GM10248 (cell line): ENCODE data around the gene PRKN.

Experiments used
- CTCF ChIA-PET: fragments of 300-600 bp; sonication (Branson Sonifier 250); formaldehyde crosslinking; extraction: SDS; loops from one replicate; lab custom pipeline; 2021; ENCODE audit warnings: antibody characterized with exemption; lab: Yijun Ruan, JAX
- POLR2A ChIA-PET: fragments of 350-650 bp; sonication (Branson Sonifier 250); formaldehyde crosslinking; extraction: SDS; loops from one replicate; lab custom pipeline; 2020; ENCODE audit warnings: antibody characterized with exemption; lab: Yijun Ruan, JAX
- DNase-seq: peaks from one replicate; pipeline ENCODE4 v3.0.0; 2012; ENCODE audit errors: extremely low spot score
- CTCF ChIP-seq: IDR thresholded peaks from 2 replicates; pipeline ENCODE4 v1.5.1; 2012; ENCODE audit warnings: mild to moderate bottlenecking, low read depth; ENCODE audit errors: extremely low read depth, missing control alignments, control extremely low read depth

Gene PRKN

GRCh38 chr6:162630069-162630468 is 97.5 kb downstream of the PRKN start:
- no peak for DNase-seq
- no peak for TF ChIP-seq CTCF
- CTCF ChIA-PET, result no interaction called here
- POLR2A ChIA-PET, result no interaction called here

GRCh38 chr6:162627825-162628224 is 99.7 kb downstream of the PRKN start:
- DNase-seq, result no peak
- ChIA-PET POLR2A (no interaction called here), CTCF (no interaction called here)
- TF ChIP-seq CTCF, result no peak

GRCh38 chr6:162627362-162627761 is 100.2 kb downstream of the PRKN start:
- TF ChIP-seq CTCF, result no peak
- ChIA-PET CTCF (no interaction called here), POLR2A (no interaction called here)
- DNase-seq, result no peak

GRCh38 chr6:162626869-162627268 is 100.7 kb downstream of the PRKN start:
- DNase-seq, result no peak
- ChIA-PET POLR2A (no interaction called here), CTCF (no interaction called here)
- no peak for TF ChIP-seq CTCF

GRCh38 chr6:162625846-162626540 is 101.6 kb downstream of the PRKN start:
- no peak for TF ChIP-seq CTCF
- POLR2A ChIA-PET, result no interaction called here
- CTCF ChIA-PET, result no interaction called here
- DNase-seq, result no peak

- POLR2A ChIA-PET, result no interaction called here
- TF ChIP-seq CTCF, result no peak
- no peak for DNase-seq
Measured at GRCh38 chr6:162622572-162622971, 105.0 kb downstream of the PRKN start.

More at GRCh38 chr6:162622572-162622971, 105.0 kb downstream of the PRKN start:
- CTCF ChIA-PET, result no interaction called here
